Measurements from ENCODE around the gene DOCK9.

The DOCK9 gene

DNA sequence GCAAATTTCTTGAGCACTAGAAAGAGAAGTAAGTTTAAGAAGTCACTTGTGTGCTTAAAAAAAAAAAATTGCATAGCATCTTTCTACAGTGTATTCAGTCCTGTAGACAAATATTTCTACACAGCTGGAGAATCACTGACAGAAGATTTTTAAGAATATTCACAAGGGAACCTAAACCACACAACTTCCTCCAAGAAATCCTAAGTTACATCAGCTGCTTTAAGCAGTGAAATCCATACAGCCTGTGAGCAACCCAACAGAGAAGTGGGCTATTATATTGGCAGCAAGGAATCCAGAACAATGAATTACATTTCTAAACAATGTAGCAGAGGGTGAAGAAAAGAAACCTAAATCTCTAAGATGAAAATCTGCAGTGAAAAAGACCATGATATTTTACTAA lies 1.5 kb downstream of the DOCK9 start:
- no peak for DNase-seq

DNA sequence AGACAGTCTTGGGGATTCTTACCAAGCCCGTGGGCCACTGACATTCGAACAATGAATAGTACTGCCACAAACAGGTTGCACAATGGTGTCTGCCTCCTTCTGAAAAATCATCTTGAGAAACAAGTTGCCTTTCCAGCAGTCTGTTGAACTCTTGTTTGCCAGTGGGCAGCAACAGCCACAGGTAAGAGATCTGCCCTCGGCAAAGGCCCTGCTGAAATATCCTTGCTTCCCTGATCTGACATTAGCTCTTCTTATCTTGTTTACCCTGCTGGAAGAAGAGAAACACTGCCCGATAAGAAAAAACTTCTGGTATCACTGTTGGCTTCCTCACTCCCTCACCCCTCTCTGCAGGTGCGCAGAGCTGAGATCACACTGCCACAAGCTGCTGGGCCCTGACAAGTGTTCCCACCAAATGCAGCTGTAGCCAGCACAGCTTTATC lies 2.0 kb downstream of the DOCK9 start:
- DNase-seq, result no peak

GRCh38 chr13:98974053-98974452 lies 3.8 kb downstream of the DOCK9 start:
- no peak for DNase-seq

GRCh38 chr13:98972627-98973026 lies 5.2 kb downstream of the DOCK9 start:
- no peak for DNase-seq

DNA sequence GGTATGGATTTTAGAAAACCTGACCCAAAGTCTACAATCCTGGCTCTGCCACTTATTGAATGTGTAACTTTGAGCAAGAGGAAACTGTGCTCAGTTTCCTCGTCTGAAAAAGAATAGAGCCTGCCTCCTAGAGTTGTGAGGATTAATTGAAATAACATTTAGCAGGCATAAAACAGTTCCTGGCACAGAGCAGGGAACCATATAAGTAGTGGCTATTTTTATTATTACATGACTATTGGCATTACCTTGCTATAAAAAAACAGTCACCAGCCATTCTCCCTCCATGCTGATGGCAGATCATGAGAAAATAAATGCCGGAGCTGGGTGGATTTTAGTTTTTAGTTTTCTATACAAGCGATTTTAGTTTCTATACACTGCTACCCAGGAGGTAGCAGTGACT lies 5.8 kb downstream of the DOCK9 start:
- DNase-seq, result no peak

DNA sequence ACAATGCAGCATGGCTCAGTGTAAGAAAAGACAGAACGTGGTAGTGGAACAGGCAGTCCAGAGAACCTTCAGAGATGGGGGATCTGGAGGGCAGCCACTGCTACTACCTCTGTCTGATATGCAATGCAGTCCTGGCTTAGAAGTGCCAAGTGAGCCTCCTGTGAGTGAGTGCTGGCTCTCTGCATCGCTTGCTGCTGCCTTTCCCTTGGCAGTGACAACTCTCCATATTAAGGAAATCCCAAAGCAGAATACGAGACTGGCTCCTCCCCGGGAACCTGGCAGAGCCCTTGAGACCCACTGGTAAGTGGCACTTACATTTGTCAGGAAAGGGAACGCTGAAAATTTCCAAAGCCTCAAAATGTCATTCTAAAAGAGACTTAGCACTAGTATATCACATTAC lies 7.5 kb downstream of the DOCK9 start:
- DNase-seq, result no peak

- no peak for DNase-seq
These were observed 10.4 kb downstream of the DOCK9 start for GRCh38 chr13:98967491-98967890.

DNA sequence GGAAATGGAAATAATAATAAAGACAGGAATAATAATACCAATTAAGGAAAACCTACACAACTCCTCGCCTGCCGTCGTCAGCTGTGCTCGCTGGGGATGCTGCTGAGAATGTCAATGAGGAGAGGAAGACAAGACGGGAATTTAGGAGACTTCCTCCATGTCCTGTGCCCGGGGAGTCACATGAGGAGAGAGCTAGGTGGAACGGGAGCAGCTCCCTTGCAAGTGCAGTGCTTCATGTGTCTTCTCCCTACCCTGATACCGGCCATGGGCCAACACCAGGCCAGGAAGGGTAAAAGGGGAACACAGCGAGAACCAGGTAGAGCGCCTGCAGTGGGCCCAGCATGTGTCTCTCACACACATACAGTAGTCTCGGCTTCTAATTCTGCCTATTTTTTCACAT lies 11.8 kb downstream of the DOCK9 start:
- DNase-seq, result no peak

GRCh38 chr13:98965325-98965724 lies 12.5 kb downstream of the DOCK9 start:
- no peak for DNase-seq

DNA sequence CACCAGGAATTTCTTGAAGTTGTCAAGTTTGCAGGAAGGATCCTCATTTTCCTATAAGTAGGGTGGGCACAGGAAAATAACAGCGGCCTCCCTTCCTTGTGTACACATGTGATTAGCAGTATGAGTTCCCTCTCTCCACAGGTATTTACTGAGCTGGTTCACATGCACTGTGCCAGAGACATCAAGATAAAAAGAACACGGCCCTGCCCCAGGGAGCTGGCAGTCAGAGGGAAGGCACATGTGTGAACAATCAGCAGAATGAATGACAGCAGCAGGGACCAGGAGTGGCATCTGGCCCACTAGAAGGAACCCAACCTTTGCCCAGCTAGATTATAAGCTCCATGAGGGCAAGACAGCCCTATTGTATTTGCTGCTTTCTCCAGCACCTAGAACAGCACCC lies 13.9 kb downstream of the DOCK9 start:
- DNase-seq, result no peak

GRCh38 chr13:98962901-98963590 lies 14.8 kb downstream of the DOCK9 start:
- DNase-seq, result no peak

DNA sequence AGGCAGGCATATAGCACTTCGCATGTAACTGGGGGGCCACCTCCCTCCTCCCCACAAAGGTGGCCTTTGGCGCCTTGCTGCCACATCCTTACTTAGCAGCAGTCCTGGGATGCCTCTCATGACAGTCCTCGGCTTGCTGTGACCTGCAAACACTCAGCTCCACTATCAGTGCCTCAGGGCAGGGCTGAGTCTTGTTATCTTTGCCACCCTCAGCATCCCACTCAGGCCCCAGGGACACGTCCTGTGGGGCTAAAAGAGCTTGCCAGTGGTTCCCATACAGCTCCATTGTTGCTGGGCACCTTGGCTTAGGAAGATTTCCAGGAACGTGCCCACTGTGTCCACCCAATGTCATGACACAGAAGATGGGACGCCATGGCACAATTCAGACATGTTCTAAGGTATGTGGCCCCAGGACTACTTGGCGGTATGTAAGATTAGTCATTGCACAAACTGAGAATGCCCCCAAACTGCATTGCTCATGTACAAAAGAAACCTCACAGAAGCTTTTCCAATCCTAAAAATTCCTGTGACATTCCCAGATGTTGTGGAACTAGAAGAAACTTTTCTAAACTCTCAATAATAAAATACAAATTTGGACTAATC lies 16.3 kb downstream of the DOCK9 start:
- DNase-seq, result no peak

- no peak for DNase-seq
These were observed 17.0 kb downstream of the DOCK9 start for GRCh38 chr13:98960606-98961502.

GRCh38 chr13:98959786-98960605 lies 17.9 kb downstream of the DOCK9 start:
- DNase-seq, result no peak

DNA sequence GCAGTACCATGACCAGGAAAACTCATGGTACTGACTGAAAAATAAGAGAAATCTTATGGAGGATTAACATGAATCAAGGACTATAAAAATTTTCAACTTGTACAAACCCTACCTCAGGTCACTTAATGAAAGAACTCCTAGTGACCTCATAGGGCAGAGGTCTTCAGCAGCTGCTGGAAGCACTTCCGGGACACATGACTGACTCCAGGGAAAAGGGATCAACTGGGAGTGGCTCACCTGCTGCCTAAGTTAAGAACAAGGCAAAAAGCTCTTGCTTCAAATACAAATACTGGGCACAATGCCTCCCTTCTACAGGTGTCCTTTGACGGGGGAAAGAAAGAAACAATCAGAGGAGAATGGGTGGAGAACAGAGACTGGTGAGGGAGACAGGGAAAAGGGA lies 18.6 kb downstream of the DOCK9 start:
- no peak for DNase-seq

- no peak for DNase-seq
These were observed 19.4 kb downstream of the DOCK9 start for GRCh38 chr13:98958443-98958794.

DNA sequence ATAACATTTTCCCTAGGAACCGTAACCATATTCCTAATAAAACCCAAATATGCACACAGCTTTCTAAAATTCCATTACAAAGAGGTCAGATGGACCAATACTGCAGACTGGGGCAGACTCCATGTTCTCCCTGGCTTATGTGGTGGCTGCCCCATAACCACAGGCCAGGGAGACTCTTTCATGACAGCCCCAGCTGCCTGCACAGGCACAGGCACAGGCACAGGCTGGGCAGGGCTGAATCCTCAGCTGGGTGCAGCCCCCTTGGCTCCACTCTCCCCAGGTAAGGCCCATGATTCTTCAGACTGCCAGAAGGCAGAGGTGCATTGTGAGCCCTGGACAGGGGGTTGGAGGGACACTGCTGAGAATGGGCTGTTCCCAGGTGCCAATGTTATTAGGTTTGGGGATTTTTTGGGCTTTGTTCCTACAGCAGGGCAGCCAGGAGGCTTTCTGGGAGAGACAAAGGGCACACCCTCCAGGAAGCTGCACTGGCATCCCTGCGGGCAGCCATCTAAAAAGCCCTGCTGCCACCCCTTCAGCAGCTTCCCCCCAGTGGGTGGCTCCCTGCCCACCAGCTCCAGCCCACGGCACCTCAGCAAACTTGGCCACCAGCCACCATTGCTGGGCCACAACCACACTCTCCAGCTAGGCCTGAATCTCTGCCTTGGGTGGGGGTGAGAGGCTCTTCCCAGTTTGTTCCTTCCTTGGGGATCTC lies 20.0 kb downstream of the DOCK9 start:
- DNase-seq, result no peak

- DNase-seq, result no peak
These were observed 22.5 kb downstream of the DOCK9 start for GRCh38 chr13:98955336-98955735.

GRCh38 chr13:98954313-98954712 lies 23.6 kb downstream of the DOCK9 start:
- no peak for DNase-seq

GRCh38 chr13:98951266-98951665 lies 26.6 kb downstream of the DOCK9 start:
- DNase-seq, result no peak

GRCh38 chr13:98950705-98951104 lies 27.2 kb downstream of the DOCK9 start:
- no peak for DNase-seq

DNA sequence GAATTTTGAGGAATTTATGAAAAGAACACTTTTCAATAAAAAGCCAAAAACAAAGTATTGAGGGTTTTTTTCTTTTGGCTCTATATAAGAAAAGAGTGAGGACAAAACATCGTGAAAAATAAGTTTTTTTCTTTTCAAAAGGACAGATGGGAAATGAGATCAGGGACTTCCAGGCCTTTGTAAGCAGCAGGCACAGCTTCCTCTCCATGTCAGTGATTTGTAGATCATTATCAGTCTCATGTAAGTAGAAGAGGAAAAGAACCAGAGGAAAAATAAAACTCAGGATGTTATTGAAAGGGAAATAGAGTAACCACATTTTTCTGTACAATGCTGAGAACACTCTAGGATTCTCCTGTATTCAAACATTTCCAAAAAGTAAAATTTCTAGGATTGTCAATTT lies 29.9 kb downstream of the DOCK9 start:
- no peak for DNase-seq
